Gastroesophageal sphincter (tissue), 3 donors: ENCODE measurements around the gene EGFR.

Experiments
- EP300 ChIP-seq: sonication (generic); formaldehyde crosslinking; IDR thresholded peaks from one replicate; pipeline ENCODE4 v1.6.1; 2017; ENCODE audit warnings: antibody characterized with exemption, mild to moderate bottlenecking
- POLR2A ChIP-seq, 2 donors: fragments of 450-650 bp; IDR thresholded peaks; one replicate each; pipeline ENCODE4 v1.6.1; 2017; ENCODE audit warnings: antibody characterized with exemption in 2 of 2, mild to moderate bottlenecking in 2 of 2, moderate library complexity in 1 of 2
- TF ChIP-seq, protein P1 (sequence below), 4 experiments: fragments of 200-600 bp in 2 of 4; fragments of 450-650 bp in 2 of 4; sonication (generic) in 1 of 4; IDR thresholded peaks; one replicate each; pipeline ENCODE4 v1.5.1; 2017 to 2019; ENCODE audit warnings: antibody characterized with exemption in 4 of 4, mild to moderate bottlenecking in 2 of 4, moderate library complexity in 2 of 4

DNA sequence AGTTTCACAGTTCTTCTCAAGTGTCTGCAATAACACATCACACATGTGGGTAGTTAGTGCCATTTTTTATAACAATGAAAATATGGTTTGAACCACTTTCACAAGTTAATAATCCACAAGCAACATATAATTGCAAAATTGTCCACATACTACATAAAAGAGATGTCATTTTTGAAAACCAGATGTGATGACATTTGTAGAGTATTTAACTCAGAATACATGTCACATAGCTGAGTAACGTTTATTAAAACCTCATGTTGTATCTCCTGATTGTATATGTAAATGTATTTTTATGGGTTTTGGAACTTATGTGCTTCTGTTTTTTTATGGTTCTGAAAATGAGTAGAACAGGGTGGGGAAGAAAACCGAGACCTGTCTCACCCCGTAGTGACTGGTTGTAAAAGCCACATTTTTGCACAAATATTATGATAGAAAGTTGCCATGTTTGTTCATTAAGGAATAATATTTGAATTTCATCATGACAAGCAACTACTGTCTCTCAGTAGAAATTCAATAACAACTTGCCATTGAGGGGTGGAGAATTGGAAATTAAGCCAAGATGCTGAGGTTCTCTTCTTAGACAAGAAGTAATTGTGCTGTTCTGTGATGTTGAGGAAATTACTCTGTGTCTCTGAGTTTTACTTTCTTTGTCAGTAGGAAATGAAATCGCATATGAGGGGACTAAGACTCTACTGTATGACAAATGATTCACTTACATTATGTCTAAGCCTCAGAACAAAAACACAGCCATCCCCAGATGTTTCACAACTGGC is 29.2 kb upstream of the EGFR start:
- TF ChIP-seq, protein P1, sequence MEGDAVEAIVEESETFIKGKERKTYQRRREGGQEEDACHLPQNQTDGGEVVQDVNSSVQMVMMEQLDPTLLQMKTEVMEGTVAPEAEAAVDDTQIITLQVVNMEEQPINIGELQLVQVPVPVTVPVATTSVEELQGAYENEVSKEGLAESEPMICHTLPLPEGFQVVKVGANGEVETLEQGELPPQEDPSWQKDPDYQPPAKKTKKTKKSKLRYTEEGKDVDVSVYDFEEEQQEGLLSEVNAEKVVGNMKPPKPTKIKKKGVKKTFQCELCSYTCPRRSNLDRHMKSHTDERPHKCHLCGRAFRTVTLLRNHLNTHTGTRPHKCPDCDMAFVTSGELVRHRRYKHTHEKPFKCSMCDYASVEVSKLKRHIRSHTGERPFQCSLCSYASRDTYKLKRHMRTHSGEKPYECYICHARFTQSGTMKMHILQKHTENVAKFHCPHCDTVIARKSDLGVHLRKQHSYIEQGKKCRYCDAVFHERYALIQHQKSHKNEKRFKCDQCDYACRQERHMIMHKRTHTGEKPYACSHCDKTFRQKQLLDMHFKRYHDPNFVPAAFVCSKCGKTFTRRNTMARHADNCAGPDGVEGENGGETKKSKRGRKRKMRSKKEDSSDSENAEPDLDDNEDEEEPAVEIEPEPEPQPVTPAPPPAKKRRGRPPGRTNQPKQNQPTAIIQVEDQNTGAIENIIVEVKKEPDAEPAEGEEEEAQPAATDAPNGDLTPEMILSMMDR (IDR thresholded peaks at IDR 0.05) = no peak
- TF ChIP-seq EP300 = no peak
- TF ChIP-seq POLR2A (IDR thresholded peaks at IDR 0.05) = no peak
